ENCODE data around the gene FUS. TPM values are rescaled to one million over a fixed set of nuclear protein-coding genes. Genes with fewer than 3 reads are reported as not detected.

Gene FUS
- total RNA-seq, 4 donors from 2014 or later = 53.7 to 92.5 (median 66.2) TPM

DNA sequence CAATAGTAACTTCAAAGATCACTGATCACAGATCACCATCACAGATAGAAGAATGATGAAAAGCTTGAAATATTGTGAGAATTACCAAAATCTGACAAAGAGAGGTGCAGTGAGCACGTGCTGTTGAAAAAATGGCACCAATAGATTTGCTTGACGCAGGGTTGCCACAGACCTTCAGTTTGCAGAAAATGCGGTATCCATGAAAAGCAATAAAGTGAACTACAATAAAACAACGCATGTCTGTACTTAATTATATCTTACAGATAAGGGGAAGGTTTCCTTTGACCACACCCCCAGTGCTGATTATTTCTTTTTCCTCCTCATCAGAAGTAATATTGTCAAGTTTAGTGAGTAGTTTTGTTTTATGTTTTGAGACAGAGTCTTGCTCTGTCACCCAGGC is 58.1 kb downstream of the FUS start:
- TF ChIP-seq, protein P1, sequence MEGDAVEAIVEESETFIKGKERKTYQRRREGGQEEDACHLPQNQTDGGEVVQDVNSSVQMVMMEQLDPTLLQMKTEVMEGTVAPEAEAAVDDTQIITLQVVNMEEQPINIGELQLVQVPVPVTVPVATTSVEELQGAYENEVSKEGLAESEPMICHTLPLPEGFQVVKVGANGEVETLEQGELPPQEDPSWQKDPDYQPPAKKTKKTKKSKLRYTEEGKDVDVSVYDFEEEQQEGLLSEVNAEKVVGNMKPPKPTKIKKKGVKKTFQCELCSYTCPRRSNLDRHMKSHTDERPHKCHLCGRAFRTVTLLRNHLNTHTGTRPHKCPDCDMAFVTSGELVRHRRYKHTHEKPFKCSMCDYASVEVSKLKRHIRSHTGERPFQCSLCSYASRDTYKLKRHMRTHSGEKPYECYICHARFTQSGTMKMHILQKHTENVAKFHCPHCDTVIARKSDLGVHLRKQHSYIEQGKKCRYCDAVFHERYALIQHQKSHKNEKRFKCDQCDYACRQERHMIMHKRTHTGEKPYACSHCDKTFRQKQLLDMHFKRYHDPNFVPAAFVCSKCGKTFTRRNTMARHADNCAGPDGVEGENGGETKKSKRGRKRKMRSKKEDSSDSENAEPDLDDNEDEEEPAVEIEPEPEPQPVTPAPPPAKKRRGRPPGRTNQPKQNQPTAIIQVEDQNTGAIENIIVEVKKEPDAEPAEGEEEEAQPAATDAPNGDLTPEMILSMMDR (IDR thresholded peaks at IDR 0.05; ENCODE audit: low read depth) = no peak

Small RNAs within 50 kb of the gene (small RNA-seq; reads per million reads assigned to genes)
- gene AC009088.4 (not detected), gene NDUFA3P6 (not detected)

Other genes starting within 250 kb of the FUS start
- 10 to 100 TPM; 13.4 to 41.1 (median 36.3) TPM for gene ORAI3, start 231.1 kb upstream of the FUS start, total RNA-seq
- 10 to 100 TPM in 1 of 4 donors, 1 to 10 TPM in 3; 3.9 to 10.5 (median 5.3) TPM for gene SETD1A, start 222.4 kb upstream of the FUS start, total RNA-seq
- gene HSD3B7, start 194.9 kb upstream of the FUS start, total RNA-seq = 10 to 100 TPM; 18.3 to 73.8 (median 30.0) TPM
- gene STX1B, start 169.5 kb upstream of the FUS start, total RNA-seq = 1 to 10 TPM in 2 of 4 donors, under 1 TPM in 2; 0.49 to 2.2 (median 0.90) TPM
- gene STX4, start 146.6 kb upstream of the FUS start, total RNA-seq = 10 to 100 TPM; 45.7 to 70.7 (median 55.6) TPM
- 10 to 100 TPM in 1 of 4 donors, 1 to 10 TPM in 3; 7.3 to 10.7 (median 7.6) TPM for gene ZNF668, start 105.9 kb upstream of the FUS start, total RNA-seq
- 10 to 100 TPM in 3 of 4 donors, 1 to 10 TPM in 1; 8.3 to 15.6 (median 14.9) TPM for gene ZNF646, start 105.7 kb upstream of the FUS start, total RNA-seq
- 1 to 10 TPM; 1.5 to 3.2 (median 1.8) TPM for gene PRSS53, start 91.2 kb upstream of the FUS start, total RNA-seq
- 100 to 1,000 TPM in 2 of 4 donors, 10 to 100 TPM in 2; 53.3 to 129 (median 94.6) TPM for gene VKORC1, start 85.3 kb upstream of the FUS start, total RNA-seq
- 10 to 100 TPM; 26.6 to 45.2 (median 33.2) TPM for gene BCKDK, start 71.8 kb upstream of the FUS start, total RNA-seq
- 10 to 100 TPM; 42.3 to 71.2 (median 51.9) TPM for gene KAT8, start 62.5 kb upstream of the FUS start, total RNA-seq
- 1 to 10 TPM in 1 of 4 donors, not detected in 3; 1.4 TPM for gene PRSS8, start 44.4 kb upstream of the FUS start, total RNA-seq
- 10 to 100 TPM in 2 of 4 donors, 1 to 10 TPM in 2; 2.6 to 11.3 (median 8.3) TPM for gene PRSS36, start 30.1 kb upstream of the FUS start, total RNA-seq
- 10 to 100 TPM; 27.1 to 88.4 (median 49.7) TPM for gene PYCARD, start 22.6 kb downstream of the FUS start, total RNA-seq
- not detected for gene TRIM72, start 34.0 kb downstream of the FUS start, total RNA-seq
- gene PYDC1, start 37.0 kb downstream of the FUS start, total RNA-seq = not detected
- 10 to 100 TPM; 12.4 to 72.2 (median 29.8) TPM for gene ITGAM, start 79.8 kb downstream of the FUS start, total RNA-seq
- 100 to 1,000 TPM in 1 of 4 donors, 1 to 10 TPM in 3; 4.7 to 158 (median 7.3) TPM for gene ITGAX, start 175.0 kb downstream of the FUS start, total RNA-seq
- gene ITGAD, start 213.2 kb downstream of the FUS start, total RNA-seq = under 1 TPM in 3 of 4 donors, not detected in 1; 0.22 to 0.68 (median 0.65) TPM
- gene COX6A2, start 248.2 kb downstream of the FUS start, total RNA-seq = not detected